T1000 (cell line): ENCODE measurements around the gene WNK2.
"Not testable (repeated sequence)": the region's sequence is repeated elsewhere in the genome, so short reads cannot be mapped to it uniquely, and the experiment has no call there.

ENCODE experiments used
- DNase-seq: peaks from one replicate; lab custom pipeline; 2025; ENCODE audit warnings: mixed read lengths; lab: John Stamatoyannopoulos, UW

The WNK2 gene

GRCh38 chr9:93336720-93337119, 152.8 kb downstream of the WNK2 start:
- DNase-seq = no peak

- DNase-seq = not testable (repeated sequence)
These were observed 154.3 kb downstream of the WNK2 start for GRCh38 chr9:93338196-93338595.

GRCh38 chr9:93340091-93340490, 156.2 kb downstream of the WNK2 start:
- DNase-seq = no peak

- not testable (repeated sequence) for DNase-seq
These were observed 157.9 kb downstream of the WNK2 start for GRCh38 chr9:93341820-93342219.

- DNase-seq = not testable (repeated sequence)
These were observed 158.5 kb downstream of the WNK2 start for GRCh38 chr9:93342428-93342827.

- DNase-seq = no peak
These were observed 159.7 kb downstream of the WNK2 start for GRCh38 chr9:93343663-93344062.

GRCh38 chr9:93345643-93346230, 161.8 kb downstream of the WNK2 start:
- no peak for DNase-seq

- no peak for DNase-seq
These were observed 162.5 kb downstream of the WNK2 start for GRCh38 chr9:93346231-93347112.

GRCh38 chr9:93347371-93347975, 163.5 kb downstream of the WNK2 start:
- DNase-seq = not testable (repeated sequence)

- DNase-seq = not testable (repeated sequence)
These were observed 169.7 kb downstream of the WNK2 start for GRCh38 chr9:93353413-93354310.

- DNase-seq = no peak
These were observed 170.5 kb downstream of the WNK2 start for GRCh38 chr9:93354451-93354850.

GRCh38 chr9:93355827-93356226, 171.9 kb downstream of the WNK2 start:
- no peak for DNase-seq

- no peak for DNase-seq
These were observed 173.7 kb downstream of the WNK2 start for GRCh38 chr9:93357649-93358048.

GRCh38 chr9:93359907-93360306, 176.0 kb downstream of the WNK2 start:
- not testable (repeated sequence) for DNase-seq

GRCh38 chr9:93361995-93362394, 178.1 kb downstream of the WNK2 start:
- no peak for DNase-seq

GRCh38 chr9:93364734-93365426, 180.9 kb downstream of the WNK2 start:
- no peak for DNase-seq

- DNase-seq = no peak
These were observed 181.6 kb downstream of the WNK2 start for GRCh38 chr9:93365427-93366118.

GRCh38 chr9:93366119-93366447, 182.1 kb downstream of the WNK2 start:
- DNase-seq = no peak

- not testable (repeated sequence) for DNase-seq
These were observed 182.5 kb downstream of the WNK2 start for GRCh38 chr9:93366486-93366885.

GRCh38 chr9:93368437-93368836, 184.5 kb downstream of the WNK2 start:
- no peak for DNase-seq

- DNase-seq = no peak
These were observed 185.7 kb downstream of the WNK2 start for GRCh38 chr9:93369686-93370085.
